Measurements from ENCODE around the gene CNNM4. TPM values are rescaled to one million over a fixed set of nuclear protein-coding genes. Genes with fewer than 3 reads are reported as not detected.

CNNM4 gene
- total RNA-seq, 1 donor from 2014 or later = 3.7 TPM

GRCh38 chr2:96758987-96759386, 1.7 kb upstream of the CNNM4 start:
- no peak for DNase-seq (ENCODE audit: low spot score)

- DNase-seq (ENCODE audit: low spot score) = no peak
Observed at GRCh38 chr2:96759548-96759947, 1.2 kb upstream of the CNNM4 start.

- DNase-seq (ENCODE audit: low spot score) = no peak
Observed at GRCh38 chr2:96760986-96761832, 507 bp downstream of the CNNM4 start.

GRCh38 chr2:96762529-96763311, 2.0 kb downstream of the CNNM4 start:
- DNase-seq (ENCODE audit: low spot score) = no peak

GRCh38 chr2:96763511-96764252, 3.0 kb downstream of the CNNM4 start:
- DNase-seq (ENCODE audit: low spot score) = no peak

GRCh38 chr2:96764253-96764637, 3.5 kb downstream of the CNNM4 start:
- no peak for DNase-seq (ENCODE audit: low spot score)

- no peak for DNase-seq (ENCODE audit: low spot score)
Observed at GRCh38 chr2:96767135-96767871, 6.6 kb downstream of the CNNM4 start.

- no peak for DNase-seq (ENCODE audit: low spot score)
Observed at GRCh38 chr2:96768083-96768561, 7.4 kb downstream of the CNNM4 start.

- DNase-seq (ENCODE audit: low spot score) = no peak
Observed at GRCh38 chr2:96769814-96770213, 9.1 kb downstream of the CNNM4 start.

GRCh38 chr2:96770442-96771202, 9.9 kb downstream of the CNNM4 start:
- no peak for DNase-seq (ENCODE audit: low spot score)

GRCh38 chr2:96771796-96772618, 11.3 kb downstream of the CNNM4 start:
- DNase-seq (ENCODE audit: low spot score) = no peak

GRCh38 chr2:96772903-96773671, 12.4 kb downstream of the CNNM4 start:
- DNase-seq (ENCODE audit: low spot score) = no peak

GRCh38 chr2:96773922-96774321, 13.2 kb downstream of the CNNM4 start:
- no peak for DNase-seq (ENCODE audit: low spot score)

GRCh38 chr2:96775160-96775559, 14.5 kb downstream of the CNNM4 start:
- DNase-seq (ENCODE audit: low spot score) = no peak

- no peak for DNase-seq (ENCODE audit: low spot score)
Observed at GRCh38 chr2:96783388-96783787, 22.7 kb downstream of the CNNM4 start.

- no peak for DNase-seq (ENCODE audit: low spot score)
Observed at GRCh38 chr2:96787411-96787810, 26.7 kb downstream of the CNNM4 start.

GRCh38 chr2:96788442-96789244, 27.9 kb downstream of the CNNM4 start:
- DNase-seq (ENCODE audit: low spot score) = no peak

- no peak for DNase-seq (ENCODE audit: low spot score)
Observed at GRCh38 chr2:96789245-96789617, 28.5 kb downstream of the CNNM4 start.
